Ishikawa (cell line): ENCODE results near the gene SLC39A2.

Experiments used
- CEBPB ChIP-seq: IDR thresholded peaks from 2 replicates; pipeline ENCODE4 v1.6.1; 2012
- CREB1 ChIP-seq: IDR thresholded peaks from 2 replicates; pipeline ENCODE4 v1.6.1; 2012; ENCODE audit warnings: low read depth
- EGR1 ChIP-seq: IDR thresholded peaks from 2 replicates; pipeline ENCODE4 v1.6.1; 2012
- EP300 ChIP-seq: IDR thresholded peaks from 2 replicates; pipeline ENCODE4 v1.6.1; 2012; ENCODE audit warnings: borderline replicate concordance
- FOXM1 ChIP-seq: IDR thresholded peaks from 2 replicates; pipeline ENCODE4 v1.6.1; 2012; ENCODE audit warnings: low read depth, borderline replicate concordance
- MAX ChIP-seq: IDR thresholded peaks from 2 replicates; pipeline ENCODE4 v1.6.1; 2012
- NFIC ChIP-seq: IDR thresholded peaks from 2 replicates; pipeline ENCODE4 v1.6.1; 2012
- RAD21 ChIP-seq: IDR thresholded peaks from 2 replicates; pipeline ENCODE4 v1.6.1; 2012; ENCODE audit warnings: low read depth
- REST ChIP-seq: IDR thresholded peaks from 2 replicates; pipeline ENCODE4 v1.6.1; 2012; ENCODE audit warnings: low read depth, mild to moderate bottlenecking
- TAF1 ChIP-seq: IDR thresholded peaks from 2 replicates; pipeline ENCODE4 v1.6.1; 2012; ENCODE audit warnings: low read depth, mild to moderate bottlenecking
- TCF12 ChIP-seq: IDR thresholded peaks from 2 replicates; pipeline ENCODE4 v1.6.1; 2012; ENCODE audit warnings: low read depth
- TEAD4 ChIP-seq: IDR thresholded peaks from 2 replicates; pipeline ENCODE4 v1.6.1; 2012
- USF1 ChIP-seq: IDR thresholded peaks from 2 replicates; pipeline ENCODE4 v1.6.1; 2012
- YY1 ChIP-seq: IDR thresholded peaks from 2 replicates; pipeline ENCODE4 v1.6.1; 2012; ENCODE audit warnings: low read depth
- ZBTB7A ChIP-seq: IDR thresholded peaks from 2 replicates; pipeline ENCODE4 v1.6.1; 2012; ENCODE audit warnings: low read depth

SLC39A2 gene

GRCh38 chr14:20989787-20990600 lies 9.1 kb upstream of the SLC39A2 start, which contains the start of gene METTL17:
TSS of gene METTL17 (plus strand) at chr14:20989980. CDS start at chr14:20990003, 23 bp downstream.
- TF ChIP-seq TAF1 (peak; percentile 87), CREB1 (0 out of 2 replicates have a peak, but pooled peaks have one; percentile 46), REST (peak; percentile 27; the same call in 1 of the 2 replicates), ZBTB7A (no peak), CEBPB (no peak), TEAD4 (0 out of 2 replicates have a peak, but pooled peaks have one; percentile 23), FOXM1 (peak; percentile 13; the same call in 1 of the 2 replicates), TCF12 (peak; percentile 37; the same call in 1 of the 2 replicates), EGR1 (no peak), EP300 (no peak), MAX (peak; percentile 46; the same call in 1 of the 2 replicates), RAD21 (peak; percentile 27), NFIC (peak; percentile 24; the same call in 1 of the 2 replicates), YY1 (peak; percentile 94), USF1 (no peak)

GRCh38 chr14:20996521-20996920 lies 2.6 kb upstream of the SLC39A2 start:
- no peak for TF ChIP-seq USF1

GRCh38 chr14:20997115-20997514 lies 2.0 kb upstream of the SLC39A2 start:
- no peak for TF ChIP-seq NFIC

GRCh38 chr14:20997564-20997963 lies 1.5 kb upstream of the SLC39A2 start:
- TF ChIP-seq USF1 (no peak), REST (no peak), MAX (no peak), TAF1 (no peak), NFIC (no peak), TEAD4 (no peak), FOXM1 (no peak), CREB1 (no peak), YY1 (no peak), EP300 (no peak), TCF12 (no peak), CEBPB (no peak), RAD21 (no peak), ZBTB7A (no peak), EGR1 (no peak)

GRCh38 chr14:20998139-20998538 lies 954 bp upstream of the SLC39A2 start:
- TF ChIP-seq TEAD4 (no peak), CREB1 (no peak), EGR1 (no peak), YY1 (no peak), EP300 (no peak), MAX (no peak), NFIC (no peak), FOXM1 (no peak)

- no peak for TF ChIP-seq ZBTB7A
- TF ChIP-seq FOXM1, result no peak
- no peak for TF ChIP-seq NFIC
- no peak for TF ChIP-seq MAX
- no peak for TF ChIP-seq REST
- TF ChIP-seq TAF1, result no peak
- TF ChIP-seq YY1, result no peak
- TF ChIP-seq TEAD4, result no peak
- TF ChIP-seq RAD21, result no peak
Observed at GRCh38 chr14:20999591-20999990, 498 bp downstream of the SLC39A2 start.
